ENCODE results near the gene SMG9. TPM values are rescaled to one million over a fixed set of nuclear protein-coding genes. Genes with fewer than 3 reads are reported as not detected.

Gene SMG9
- total RNA-seq, 1 donor from 2014 or later: 87.6 TPM

- Mint-ChIP-seq H3K4me3 (peak overlapping the region; percentile 49), H3K27ac (ENCODE audit: unreplicated experiment) (no peak overlapping the region), H3K4me1 (peaks cover 4% of the 10 kb centered on the region), H3K9me3 (no peaks in the 10 kb centered on the region), H3K36me3 (ENCODE audit: low read depth) (no peaks in the 10 kb centered on the region), H3K27me3 (ENCODE audit: low read depth) (peaks cover 78% of the 10 kb centered on the region)
- no peak for DNase-seq (ENCODE audit: low read depth, low spot score)
- no peak for TF ChIP-seq CTCF (conservative IDR thresholded peaks at IDR 0.05)
Observed at GRCh38 chr19:43798546-43799409, 44.0 kb upstream of the SMG9 start.

DNA sequence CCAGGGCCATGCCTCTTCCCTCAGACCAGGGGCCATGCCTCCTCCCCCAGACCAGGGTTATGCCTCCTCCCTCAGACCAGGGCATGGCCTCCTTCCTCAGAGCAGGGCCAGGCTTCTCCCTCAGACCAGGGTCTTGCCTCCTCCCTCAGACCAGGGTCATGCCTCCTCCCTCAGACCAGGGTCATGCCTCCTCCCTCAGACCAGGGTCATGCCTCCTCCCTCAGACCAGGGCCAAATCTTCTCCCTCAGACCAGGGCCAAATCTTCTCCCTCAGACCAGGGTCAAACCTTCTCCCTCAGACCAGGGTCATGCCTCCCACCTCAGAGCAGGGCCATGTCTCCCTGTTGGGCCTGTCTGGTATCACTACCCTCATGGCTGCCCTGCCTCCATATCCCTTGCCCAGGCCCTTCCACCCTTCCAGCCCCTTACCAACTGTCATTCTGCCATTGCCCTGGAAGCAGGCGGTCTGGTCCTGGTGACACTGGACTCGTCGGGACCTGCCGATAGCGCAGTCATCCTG lies 43.3 kb upstream of the SMG9 start:
- Mint-ChIP-seq H3K36me3 (ENCODE audit: low read depth) (no peaks in the 10 kb centered on the region), H3K9me3 (no peaks in the 10 kb centered on the region), H3K4me1 (peaks cover 4% of the 10 kb centered on the region), H3K4me3 (no peak overlapping the region), H3K27me3 (ENCODE audit: low read depth) (peaks cover 85% of the 10 kb centered on the region), H3K27ac (ENCODE audit: unreplicated experiment) (no peak overlapping the region)
- no peak for DNase-seq (ENCODE audit: low read depth, low spot score)
- no peak for TF ChIP-seq CTCF (conservative IDR thresholded peaks at IDR 0.05)

- peak overlapping the region; percentile 45 for H3K4me3 Mint-ChIP-seq
- H3K27me3 Mint-ChIP-seq (ENCODE audit: low read depth): peaks cover 89% of the 10 kb centered on the region
- peaks cover 4% of the 10 kb centered on the region for H3K4me1 Mint-ChIP-seq
Observed at GRCh38 chr19:43797556-43797955, 42.8 kb upstream of the SMG9 start.

DNA sequence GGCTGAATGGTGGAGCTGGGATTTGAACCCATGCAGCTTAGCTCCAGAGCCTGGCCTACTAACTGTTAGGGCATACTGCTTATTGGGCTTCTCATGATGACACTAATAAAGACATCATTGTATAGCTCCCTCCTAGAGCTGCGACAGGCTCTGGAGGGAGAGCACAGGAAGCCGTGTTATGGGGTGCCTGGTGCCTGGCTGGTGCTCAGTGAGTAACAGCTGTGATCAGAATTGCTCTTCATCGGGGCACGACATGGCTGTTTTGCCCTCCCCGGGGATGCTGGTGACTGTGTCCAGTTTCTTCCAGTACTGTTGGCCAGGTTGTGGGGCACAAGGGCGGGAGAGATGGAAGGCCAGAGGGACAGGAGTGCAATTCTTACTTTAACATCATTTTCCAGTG lies 42.4 kb upstream of the SMG9 start:
- Mint-ChIP-seq H3K9me3 (no peaks in the 10 kb centered on the region), H3K27me3 (ENCODE audit: low read depth) (peaks cover 90% of the 10 kb centered on the region), H3K4me1 (peaks cover 4% of the 10 kb centered on the region), H3K27ac (ENCODE audit: unreplicated experiment) (no peak overlapping the region), H3K36me3 (ENCODE audit: low read depth) (no peaks in the 10 kb centered on the region), H3K4me3 (peak overlapping the region; percentile 45)
- DNase-seq (ENCODE audit: low read depth, low spot score): no peak
- TF ChIP-seq CTCF (conservative IDR thresholded peaks at IDR 0.05): no peak

More at GRCh38 chr19:43797556-43797955, 42.8 kb upstream of the SMG9 start:
- no peak for DNase-seq (ENCODE audit: low read depth, low spot score)
- no peaks in the 10 kb centered on the region for H3K9me3 Mint-ChIP-seq
- no peak overlapping the region for H3K27ac Mint-ChIP-seq (ENCODE audit: unreplicated experiment)
- TF ChIP-seq CTCF (conservative IDR thresholded peaks at IDR 0.05): no peak
- no peaks in the 10 kb centered on the region for H3K36me3 Mint-ChIP-seq (ENCODE audit: low read depth)

DNA sequence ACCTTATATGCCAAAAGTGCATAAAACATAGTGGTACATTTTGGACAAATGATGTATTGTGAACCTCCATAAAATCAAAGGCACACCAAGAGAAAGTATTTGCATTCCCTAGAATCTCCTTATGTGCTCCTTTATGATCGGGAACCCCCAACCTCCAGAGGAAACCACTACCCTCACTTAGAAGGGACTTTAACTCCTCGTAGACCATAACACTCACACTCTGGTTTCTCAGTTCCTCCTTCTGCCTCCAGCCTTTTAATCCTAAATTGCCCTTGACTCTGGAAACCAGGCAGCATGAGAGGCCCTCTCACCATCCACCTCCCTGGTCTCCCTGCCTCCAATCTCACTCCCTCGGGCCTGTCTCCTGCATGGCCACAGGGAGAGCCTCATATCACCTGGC lies 35.8 kb upstream of the SMG9 start:
- no peak for DNase-seq (ENCODE audit: low read depth, low spot score)
- H3K9me3 Mint-ChIP-seq: no peaks in the 10 kb centered on the region
- H3K36me3 Mint-ChIP-seq (ENCODE audit: low read depth): no peaks in the 10 kb centered on the region
- TF ChIP-seq CTCF (conservative IDR thresholded peaks at IDR 0.05): no peak
- H3K27me3 Mint-ChIP-seq (ENCODE audit: low read depth): peaks cover 54% of the 10 kb centered on the region
- no peak overlapping the region for H3K4me3 Mint-ChIP-seq
- no peak overlapping the region for H3K27ac Mint-ChIP-seq (ENCODE audit: unreplicated experiment)
- no peaks in the 10 kb centered on the region for H3K4me1 Mint-ChIP-seq

All from neural crest cell (in vitro differentiated cells).